ENCODE results near the gene SNCAIP.

DNA sequence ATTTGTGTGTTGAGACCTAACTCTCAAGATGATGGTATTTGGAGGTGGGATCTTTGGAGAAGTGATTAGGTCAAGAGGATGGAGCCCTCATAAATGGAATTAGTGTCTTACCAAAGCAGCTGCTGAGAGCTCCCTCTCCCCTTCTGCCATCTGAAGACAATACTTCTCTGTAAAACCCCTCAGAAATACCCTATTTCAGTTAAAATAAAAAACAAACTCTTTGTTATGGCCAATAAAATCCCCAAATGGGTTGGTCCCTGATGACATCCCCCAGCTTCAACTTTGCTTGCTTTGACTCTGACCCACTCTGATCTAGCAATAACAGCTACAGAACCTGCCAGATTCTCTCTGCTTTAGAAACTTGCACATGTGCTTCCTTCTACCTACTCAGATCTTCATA is 100.9 kb downstream of the SNCAIP start:
- TF ChIP-seq, protein P1, sequence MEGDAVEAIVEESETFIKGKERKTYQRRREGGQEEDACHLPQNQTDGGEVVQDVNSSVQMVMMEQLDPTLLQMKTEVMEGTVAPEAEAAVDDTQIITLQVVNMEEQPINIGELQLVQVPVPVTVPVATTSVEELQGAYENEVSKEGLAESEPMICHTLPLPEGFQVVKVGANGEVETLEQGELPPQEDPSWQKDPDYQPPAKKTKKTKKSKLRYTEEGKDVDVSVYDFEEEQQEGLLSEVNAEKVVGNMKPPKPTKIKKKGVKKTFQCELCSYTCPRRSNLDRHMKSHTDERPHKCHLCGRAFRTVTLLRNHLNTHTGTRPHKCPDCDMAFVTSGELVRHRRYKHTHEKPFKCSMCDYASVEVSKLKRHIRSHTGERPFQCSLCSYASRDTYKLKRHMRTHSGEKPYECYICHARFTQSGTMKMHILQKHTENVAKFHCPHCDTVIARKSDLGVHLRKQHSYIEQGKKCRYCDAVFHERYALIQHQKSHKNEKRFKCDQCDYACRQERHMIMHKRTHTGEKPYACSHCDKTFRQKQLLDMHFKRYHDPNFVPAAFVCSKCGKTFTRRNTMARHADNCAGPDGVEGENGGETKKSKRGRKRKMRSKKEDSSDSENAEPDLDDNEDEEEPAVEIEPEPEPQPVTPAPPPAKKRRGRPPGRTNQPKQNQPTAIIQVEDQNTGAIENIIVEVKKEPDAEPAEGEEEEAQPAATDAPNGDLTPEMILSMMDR (IDR thresholded peaks at IDR 0.05) = no peak
- no peak for TF ChIP-seq POLR2A (IDR thresholded peaks at IDR 0.05)
- no peak for TF ChIP-seq EP300 (IDR thresholded peaks at IDR 0.05)

All from stomach (tissue), 4 donors.